ENCODE data around the gene IDI2. TPM values are rescaled to one million over a fixed set of nuclear protein-coding genes. Genes with fewer than 3 reads are reported as not detected.
A peak's percentile ranks its signal among the peaks of the same experiment; 100 is the strongest.

IDI2 gene
- total RNA-seq, 1 donor from 2014 or later = not detected

GRCh38 chr10:986881-987619, 38.6 kb downstream of the IDI2 start:
- peak overlapping the region; percentile 88 for H3K4me3 Mint-ChIP-seq (ENCODE audit: unreplicated experiment)
- peak overlapping the region; percentile 96 for H3K27ac Mint-ChIP-seq (ENCODE audit: unreplicated experiment)
- DNase-seq (ENCODE audit: low spot score) = no peak
- H3K9me3 Mint-ChIP-seq (ENCODE audit: low read depth) = no peaks in the 10 kb centered on the region
- TF ChIP-seq CTCF (IDR thresholded peaks at IDR 0.05) = no peak
- peaks cover 38% of the 10 kb centered on the region for H3K4me1 Mint-ChIP-seq (ENCODE audit: low read depth)
- H3K27me3 Mint-ChIP-seq (ENCODE audit: low read depth) = no peaks in the 10 kb centered on the region
- peaks cover 3% of the 10 kb centered on the region for H3K36me3 Mint-ChIP-seq (ENCODE audit: low read depth)

GRCh38 chr10:986137-986825, 39.4 kb downstream of the IDI2 start:
- peaks cover 37% of the 10 kb centered on the region for H3K4me1 Mint-ChIP-seq (ENCODE audit: low read depth)
- H3K27me3 Mint-ChIP-seq (ENCODE audit: low read depth) = no peaks in the 10 kb centered on the region
- DNase-seq (ENCODE audit: low spot score) = no peak
- no peaks in the 10 kb centered on the region for H3K9me3 Mint-ChIP-seq (ENCODE audit: low read depth)
- H3K4me3 Mint-ChIP-seq (ENCODE audit: unreplicated experiment) = no peak overlapping the region
- no peak for TF ChIP-seq CTCF (IDR thresholded peaks at IDR 0.05)
- H3K27ac Mint-ChIP-seq (ENCODE audit: unreplicated experiment) = peak overlapping the region; percentile 96
- peaks cover 3% of the 10 kb centered on the region for H3K36me3 Mint-ChIP-seq (ENCODE audit: low read depth)

DNA sequence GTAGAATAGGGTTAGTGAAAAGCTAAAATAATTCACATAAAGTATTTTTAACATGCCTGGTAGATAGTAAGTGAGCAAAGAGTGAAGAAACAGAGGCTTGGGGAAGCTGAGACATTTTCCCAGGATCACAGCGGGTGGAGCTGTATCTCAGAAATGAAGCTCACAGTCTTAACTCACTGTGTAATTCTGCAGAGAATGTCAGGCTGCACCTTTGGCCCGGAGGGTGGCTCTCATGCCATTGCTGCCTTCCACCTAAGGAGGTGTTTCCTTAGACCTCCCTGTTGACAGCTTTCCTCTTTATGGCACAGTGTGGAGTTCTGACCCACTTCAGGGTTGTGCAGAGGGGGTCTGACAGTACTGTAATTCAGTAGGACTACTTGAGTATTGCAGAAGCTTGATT, 40.3 kb downstream of the IDI2 start:
- Mint-ChIP-seq H3K9me3 (ENCODE audit: low read depth) (peaks cover 7% of the 10 kb centered on the region), H3K27me3 (ENCODE audit: low read depth) (no peaks in the 10 kb centered on the region), H3K4me3 (ENCODE audit: unreplicated experiment) (no peak overlapping the region), H3K4me1 (ENCODE audit: low read depth) (peaks cover 29% of the 10 kb centered on the region), H3K27ac (ENCODE audit: unreplicated experiment) (no peak overlapping the region), H3K36me3 (ENCODE audit: low read depth) (peaks cover 9% of the 10 kb centered on the region)
- TF ChIP-seq CTCF (IDR thresholded peaks at IDR 0.05) = no peak
- no peak for DNase-seq (ENCODE audit: low spot score)

DNA sequence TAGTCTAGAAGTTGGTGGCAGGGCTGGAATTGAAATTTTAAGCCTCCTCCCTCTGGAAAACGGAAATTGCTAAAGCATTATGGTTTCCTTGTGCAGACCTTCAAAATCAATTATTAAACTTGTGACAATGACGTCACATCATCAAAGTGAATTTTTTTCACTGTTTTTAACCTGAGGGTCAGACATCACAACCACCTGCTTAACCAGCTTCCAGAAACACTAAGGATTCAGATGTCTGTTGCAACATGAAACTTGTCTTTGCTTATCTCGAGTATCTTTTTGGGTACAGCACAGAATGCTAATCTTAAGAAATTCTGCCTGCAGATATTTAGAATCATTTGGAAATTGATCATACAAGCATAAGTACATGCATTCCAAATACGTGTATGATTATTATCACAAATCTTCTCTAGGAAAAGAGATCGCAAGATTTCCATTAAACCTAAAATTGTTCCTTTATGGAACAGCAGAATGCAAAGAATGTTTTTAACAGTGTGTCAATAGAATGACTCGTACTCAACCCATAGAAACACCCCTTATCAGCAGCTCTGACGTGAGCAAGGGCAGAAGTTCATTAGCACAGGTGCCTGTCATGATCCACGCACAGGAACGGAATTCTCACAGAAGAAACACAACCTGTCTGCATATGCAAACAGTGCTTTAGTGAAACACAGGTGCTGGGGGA, 41.5 kb downstream of the IDI2 start:
- TF ChIP-seq CTCF (IDR thresholded peaks at IDR 0.05) = no peak
- Mint-ChIP-seq H3K4me3 (ENCODE audit: unreplicated experiment) (no peak overlapping the region), H3K4me1 (ENCODE audit: low read depth) (peaks cover 17% of the 10 kb centered on the region), H3K27me3 (ENCODE audit: low read depth) (no peaks in the 10 kb centered on the region), H3K36me3 (ENCODE audit: low read depth) (peaks cover 9% of the 10 kb centered on the region), H3K9me3 (ENCODE audit: low read depth) (peaks cover 9% of the 10 kb centered on the region), H3K27ac (ENCODE audit: unreplicated experiment) (no peak overlapping the region)
- no peak for DNase-seq (ENCODE audit: low spot score)

DNA sequence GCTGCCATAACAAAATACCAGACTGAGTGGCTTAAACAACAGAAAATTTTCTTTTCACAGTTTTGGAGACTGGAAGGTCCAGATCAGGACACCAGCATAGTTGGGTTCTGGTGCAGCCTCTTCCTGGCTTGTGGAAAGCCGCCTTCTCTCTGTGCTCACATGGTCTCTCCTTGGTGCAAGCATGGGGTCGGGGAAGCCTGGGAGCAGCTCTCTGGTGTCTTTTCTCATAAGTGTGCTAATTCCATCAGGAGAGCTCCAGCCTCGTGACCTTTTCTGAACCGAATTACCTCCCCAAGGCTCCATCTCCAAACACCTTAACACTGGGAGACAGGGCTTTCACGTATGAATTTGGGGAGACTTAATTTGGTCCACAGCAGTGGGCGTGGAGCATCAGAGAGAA, 42.3 kb downstream of the IDI2 start:
- TF ChIP-seq CTCF (IDR thresholded peaks at IDR 0.05) = no peak
- Mint-ChIP-seq H3K36me3 (ENCODE audit: low read depth) (peaks cover 14% of the 10 kb centered on the region), H3K4me3 (ENCODE audit: unreplicated experiment) (no peak overlapping the region), H3K4me1 (ENCODE audit: low read depth) (peaks cover 12% of the 10 kb centered on the region), H3K27me3 (ENCODE audit: low read depth) (no peaks in the 10 kb centered on the region), H3K9me3 (ENCODE audit: low read depth) (peaks cover 15% of the 10 kb centered on the region), H3K27ac (ENCODE audit: unreplicated experiment) (no peak overlapping the region)
- DNase-seq (ENCODE audit: low spot score) = no peak
